DOHH2 (cell line): Measurements from ENCODE around the gene PDE11A.

Experiments used
- H3F3A ChIP-seq: fragments of 200-600 bp; sonication (generic), shearing (Covaris generic); 2 replicates; pipeline ENCODE4 v1.6.0; 2016; ENCODE audit warnings: antibody characterized with exemption, mild to moderate bottlenecking; ENCODE audit not compliant: control insufficient read depth, insufficient read depth
- H3K27ac ChIP-seq: fragments of 200-600 bp; sonication (generic); 2 replicates; pipeline ENCODE4 v1.5.1; 2014; ENCODE audit warnings: low read depth, mild to moderate bottlenecking, low read length, moderate library complexity
- H3K27me3 ChIP-seq: fragments of 200-600 bp; sonication (generic); 2 replicates; pipeline ENCODE4 v1.6.1; 2014; ENCODE audit warnings: mild to moderate bottlenecking, low read length, mixed read lengths; ENCODE audit not compliant: control insufficient read depth
- H3K36me3 ChIP-seq: fragments of 200-600 bp; sonication (generic); 2 replicates; pipeline ENCODE4 v1.6.1; 2014; ENCODE audit warnings: mild to moderate bottlenecking, low read length, moderate library complexity, mixed read lengths; ENCODE audit not compliant: control insufficient read depth
- H3K4me1 ChIP-seq: fragments of 200-600 bp; sonication (generic); 2 replicates; pipeline ENCODE4 v1.6.1; 2014; ENCODE audit warnings: mild to moderate bottlenecking, low read length, mixed read lengths; ENCODE audit not compliant: control insufficient read depth
- H3K4me2 ChIP-seq: fragments of 200-600 bp; sonication (generic); 2 replicates; pipeline ENCODE4 v1.6.0; 2014; ENCODE audit warnings: mild to moderate bottlenecking, low read length, moderate library complexity
- H3K4me3 ChIP-seq: fragments of 200-600 bp; sonication (generic); 2 replicates; pipeline ENCODE4 v1.5.1; 2014; ENCODE audit warnings: mild to moderate bottlenecking, low read length, mixed read lengths
- H3K79me2 ChIP-seq: fragments of 200-600 bp; sonication (generic); 2 replicates; pipeline ENCODE4 v1.6.1; 2014; ENCODE audit warnings: mild to moderate bottlenecking, low read length, mixed read lengths; ENCODE audit not compliant: control insufficient read depth
- H3K9me2 ChIP-seq: fragments of 200-600 bp; sonication (generic); replicated peaks from 2 replicates; pipeline ENCODE4 v1.6.1; 2014; ENCODE audit warnings: mild to moderate bottlenecking, low read length, mixed read lengths; ENCODE audit not compliant: control insufficient read depth
- H3K9me3 ChIP-seq: fragments of 200-600 bp; sonication (generic); 2 replicates; pipeline ENCODE4 v1.6.1; 2014; ENCODE audit warnings: antibody characterized with exemption, low read length, mixed read lengths; ENCODE audit not compliant: control insufficient read depth, insufficient read depth
- H4K20me1 ChIP-seq: fragments of 200-600 bp; sonication (generic); 2 replicates; pipeline ENCODE4 v1.6.0; 2014; ENCODE audit warnings: low read depth, mild to moderate bottlenecking, antibody characterized with exemption, low read length, moderate library complexity; ENCODE audit not compliant: control insufficient read depth, insufficient read depth
- EZH2phosphoT487 ChIP-seq: fragments of 200-600 bp; sonication (generic); IDR thresholded peaks from 2 replicates; pipeline ENCODE4 v1.6.1; 2017; ENCODE audit warnings: borderline replicate concordance, mild to moderate bottlenecking, antibody characterized with exemption, low read length, moderate library complexity, mixed read lengths
- TF ChIP-seq, protein P1 (sequence below): fragments of 200-600 bp; sonication (generic); IDR thresholded peaks from one replicate; pipeline ENCODE4 v1.5.1; 2014; ENCODE audit warnings: antibody characterized with exemption, mild to moderate bottlenecking, low read depth, low read length; ENCODE audit not compliant: poor library complexity, severe bottlenecking

PDE11A gene

DNA sequence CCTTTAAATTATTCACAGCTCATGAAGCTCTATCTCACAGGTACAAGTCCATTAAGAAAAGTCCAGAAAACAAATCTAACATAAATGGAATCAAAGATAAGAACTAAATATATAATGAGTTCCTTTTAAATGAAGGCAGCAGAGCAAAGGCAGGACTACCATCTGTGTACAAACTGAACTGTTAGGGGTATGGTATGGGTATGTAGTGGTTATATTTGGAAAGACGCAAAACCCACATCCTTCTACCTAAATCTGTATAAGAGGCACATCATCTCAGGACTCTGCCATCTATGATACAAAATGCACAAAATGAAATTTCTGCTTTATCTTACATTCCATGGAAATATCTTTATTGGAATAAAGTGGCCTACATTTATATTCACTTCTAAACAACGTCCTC lies 59.9 kb downstream of the PDE11A start:
- Histone ChIP-seq H3K79me2 (no peaks in the 10 kb centered on the region), H3K4me1 (no peaks in the 10 kb centered on the region), H3K9me3 (no peaks in the 10 kb centered on the region), H3K9me2 (no peaks in the 10 kb centered on the region), H3K27me3 (no peaks in the 10 kb centered on the region), H4K20me1 (no peaks in the 10 kb centered on the region), H3K36me3 (no peaks in the 10 kb centered on the region), H3K27ac (no peak overlapping the region), H3K4me3 (no peak overlapping the region), H3K4me2 (no peak overlapping the region), H3F3A (no peaks in the 10 kb centered on the region)
- TF ChIP-seq, protein P1, sequence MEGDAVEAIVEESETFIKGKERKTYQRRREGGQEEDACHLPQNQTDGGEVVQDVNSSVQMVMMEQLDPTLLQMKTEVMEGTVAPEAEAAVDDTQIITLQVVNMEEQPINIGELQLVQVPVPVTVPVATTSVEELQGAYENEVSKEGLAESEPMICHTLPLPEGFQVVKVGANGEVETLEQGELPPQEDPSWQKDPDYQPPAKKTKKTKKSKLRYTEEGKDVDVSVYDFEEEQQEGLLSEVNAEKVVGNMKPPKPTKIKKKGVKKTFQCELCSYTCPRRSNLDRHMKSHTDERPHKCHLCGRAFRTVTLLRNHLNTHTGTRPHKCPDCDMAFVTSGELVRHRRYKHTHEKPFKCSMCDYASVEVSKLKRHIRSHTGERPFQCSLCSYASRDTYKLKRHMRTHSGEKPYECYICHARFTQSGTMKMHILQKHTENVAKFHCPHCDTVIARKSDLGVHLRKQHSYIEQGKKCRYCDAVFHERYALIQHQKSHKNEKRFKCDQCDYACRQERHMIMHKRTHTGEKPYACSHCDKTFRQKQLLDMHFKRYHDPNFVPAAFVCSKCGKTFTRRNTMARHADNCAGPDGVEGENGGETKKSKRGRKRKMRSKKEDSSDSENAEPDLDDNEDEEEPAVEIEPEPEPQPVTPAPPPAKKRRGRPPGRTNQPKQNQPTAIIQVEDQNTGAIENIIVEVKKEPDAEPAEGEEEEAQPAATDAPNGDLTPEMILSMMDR: no peak
- no peak for TF ChIP-seq EZH2phosphoT487

DNA sequence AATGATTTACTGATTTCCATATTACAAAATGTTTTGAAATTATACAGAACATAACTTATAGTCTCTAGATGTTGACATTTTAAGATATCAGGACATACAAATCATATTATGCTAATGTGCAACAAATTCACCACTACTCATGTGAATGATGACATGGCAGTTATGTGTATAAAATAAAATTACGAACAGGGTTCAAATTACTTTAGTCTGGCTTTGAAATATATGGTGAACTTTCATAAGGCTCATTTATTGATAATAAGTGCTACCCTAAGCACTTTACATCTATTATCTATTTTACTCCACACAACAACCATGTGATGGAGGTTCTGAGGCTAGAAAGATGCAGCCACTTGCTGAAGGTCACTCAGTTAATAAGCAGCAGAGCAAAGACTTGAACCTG lies 62.8 kb downstream of the PDE11A start:
- TF ChIP-seq, protein P1: no peak
- no peak for TF ChIP-seq EZH2phosphoT487
- no peak overlapping the region for H3K27ac ChIP-seq
- no peaks in the 10 kb centered on the region for H3K27me3 ChIP-seq
- no peaks in the 10 kb centered on the region for H3K36me3 ChIP-seq
- H3K9me3 ChIP-seq: no peaks in the 10 kb centered on the region
- no peaks in the 10 kb centered on the region for H3F3A ChIP-seq
- no peaks in the 10 kb centered on the region for H3K4me1 ChIP-seq
- H3K4me2 ChIP-seq: no peak overlapping the region
- no peaks in the 10 kb centered on the region for H3K79me2 ChIP-seq
- no peak overlapping the region for H3K4me3 ChIP-seq
- no peaks in the 10 kb centered on the region for H4K20me1 ChIP-seq
- H3K9me2 ChIP-seq: no peaks in the 10 kb centered on the region

DNA sequence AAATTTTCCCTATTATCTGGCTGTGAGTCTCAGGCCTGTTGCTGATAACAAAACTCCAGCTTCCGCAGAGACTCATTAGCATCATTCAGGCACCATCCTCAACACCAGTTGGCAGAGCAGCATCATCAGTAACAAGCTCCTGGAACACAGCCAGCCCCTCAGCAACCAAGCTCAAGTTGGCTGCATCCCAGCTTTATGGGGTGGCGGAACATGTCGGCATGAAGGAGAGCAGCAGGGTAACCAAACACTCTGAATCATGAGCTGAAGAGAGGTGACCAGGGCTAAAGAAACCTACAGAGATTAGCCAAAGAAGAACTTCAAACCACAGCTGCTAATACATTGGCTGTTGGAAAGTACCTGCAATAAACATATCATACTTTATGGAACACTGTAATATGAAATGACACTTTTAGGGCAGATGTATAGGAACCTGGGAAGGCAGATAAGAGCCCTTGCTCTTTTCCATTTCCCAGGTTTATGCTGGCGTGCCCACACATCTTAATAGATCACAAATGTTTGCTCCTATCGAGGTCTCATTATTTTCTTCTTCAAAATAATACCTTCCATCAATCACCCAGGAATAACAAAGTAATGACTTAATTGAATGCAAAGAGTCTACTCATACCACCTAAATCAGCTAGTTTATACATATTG lies 63.8 kb downstream of the PDE11A start:
- no peaks in the 10 kb centered on the region for H3K36me3 ChIP-seq
- H3K9me2 ChIP-seq: no peaks in the 10 kb centered on the region
- no peaks in the 10 kb centered on the region for H4K20me1 ChIP-seq
- no peaks in the 10 kb centered on the region for H3F3A ChIP-seq
- no peak for TF ChIP-seq EZH2phosphoT487
- TF ChIP-seq, protein P1: no peak
- H3K4me2 ChIP-seq: no peak overlapping the region
- H3K4me1 ChIP-seq: no peaks in the 10 kb centered on the region
- no peaks in the 10 kb centered on the region for H3K27me3 ChIP-seq
- no peak overlapping the region for H3K27ac ChIP-seq
- H3K4me3 ChIP-seq: no peak overlapping the region
- H3K79me2 ChIP-seq: no peaks in the 10 kb centered on the region
- H3K9me3 ChIP-seq: no peaks in the 10 kb centered on the region

DNA sequence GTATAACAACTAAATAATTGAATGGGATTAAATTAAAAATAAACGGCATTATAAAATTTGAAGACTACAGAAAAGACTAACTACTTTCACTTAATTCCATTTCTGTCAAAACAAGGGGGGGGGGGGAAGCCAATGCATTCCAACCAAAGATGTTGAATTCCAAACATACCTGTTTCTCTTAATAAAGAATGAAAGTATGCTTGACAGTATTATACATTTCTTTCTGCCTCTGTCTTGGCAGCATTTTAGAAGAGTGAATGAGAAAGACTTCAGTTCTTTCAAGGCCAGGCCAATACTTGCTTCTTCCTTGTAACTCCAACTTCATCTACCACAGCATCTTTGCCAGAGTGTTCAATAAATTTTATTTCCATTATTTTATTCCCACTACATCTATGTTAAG lies 65.9 kb downstream of the PDE11A start:
- Histone ChIP-seq H3K4me3 (no peak overlapping the region), H3K9me3 (no peaks in the 10 kb centered on the region), H4K20me1 (no peaks in the 10 kb centered on the region), H3K27me3 (no peaks in the 10 kb centered on the region), H3K27ac (no peak overlapping the region), H3F3A (no peaks in the 10 kb centered on the region), H3K9me2 (no peaks in the 10 kb centered on the region), H3K36me3 (no peaks in the 10 kb centered on the region), H3K4me2 (no peak overlapping the region), H3K79me2 (no peaks in the 10 kb centered on the region), H3K4me1 (no peaks in the 10 kb centered on the region)
- TF ChIP-seq, protein P1: no peak
- no peak for TF ChIP-seq EZH2phosphoT487
